ENCODE results near the gene CFAP77.

The CFAP77 gene

GRCh38 chr9:132451276-132451675, 41.3 kb downstream of the CFAP77 start:
- no peak for DNase-seq (ENCODE audit: low read depth in 2 of 2)

GRCh38 chr9:132456241-132456640, 46.2 kb downstream of the CFAP77 start:
- no peak for DNase-seq (ENCODE audit: low read depth in 2 of 2)

GRCh38 chr9:132457504-132458236, 47.7 kb downstream of the CFAP77 start:
- no peak for DNase-seq (ENCODE audit: low read depth in 2 of 2)

GRCh38 chr9:132458432-132458831, 48.4 kb downstream of the CFAP77 start:
- DNase-seq (ENCODE audit: low read depth in 2 of 2) = no peak

- DNase-seq (ENCODE audit: low read depth in 2 of 2) = no peak
Observed at GRCh38 chr9:132459661-132460060, 49.6 kb downstream of the CFAP77 start.

- DNase-seq (ENCODE audit: low read depth in 2 of 2) = no peak
Observed at GRCh38 chr9:132460240-132460639, 50.2 kb downstream of the CFAP77 start.

GRCh38 chr9:132461281-132461896, 51.4 kb downstream of the CFAP77 start:
- no peak for DNase-seq (ENCODE audit: low read depth in 2 of 2)

GRCh38 chr9:132461971-132462370, 52.0 kb downstream of the CFAP77 start:
- DNase-seq (ENCODE audit: low read depth in 2 of 2) = no peak

GRCh38 chr9:132464547-132464946, 54.5 kb downstream of the CFAP77 start:
- DNase-seq (ENCODE audit: low read depth in 2 of 2) = no peak

GRCh38 chr9:132465131-132465635, 55.2 kb downstream of the CFAP77 start:
- no peak for DNase-seq (ENCODE audit: low read depth in 2 of 2)

- no peak for DNase-seq (ENCODE audit: low read depth in 2 of 2)
Observed at GRCh38 chr9:132472199-132472598, 62.2 kb downstream of the CFAP77 start.

GRCh38 chr9:132472599-132472998, 62.6 kb downstream of the CFAP77 start:
- no peak for DNase-seq (ENCODE audit: low read depth in 2 of 2)

GRCh38 chr9:132474253-132474652, 64.2 kb downstream of the CFAP77 start:
- no peak for DNase-seq (ENCODE audit: low read depth in 2 of 2)

- DNase-seq (ENCODE audit: low read depth in 2 of 2) = no peak
Observed at GRCh38 chr9:132478353-132479050, 68.5 kb downstream of the CFAP77 start.

GRCh38 chr9:132479733-132480132, 69.7 kb downstream of the CFAP77 start:
- no peak for DNase-seq (ENCODE audit: low read depth in 2 of 2)

- no peak for DNase-seq (ENCODE audit: low read depth in 2 of 2)
Observed at GRCh38 chr9:132481053-132481849, 71.2 kb downstream of the CFAP77 start.

- DNase-seq (ENCODE audit: low read depth in 2 of 2) = no peak
Observed at GRCh38 chr9:132482196-132482813, 72.3 kb downstream of the CFAP77 start.

GRCh38 chr9:132485393-132485792, 75.4 kb downstream of the CFAP77 start:
- DNase-seq (ENCODE audit: low read depth in 2 of 2) = no peak

- DNase-seq (ENCODE audit: low read depth in 2 of 2) = no peak
Observed at GRCh38 chr9:132486706-132487350, 76.8 kb downstream of the CFAP77 start.

- DNase-seq (ENCODE audit: low read depth in 2 of 2) = no peak
Observed at GRCh38 chr9:132487351-132487791, 77.4 kb downstream of the CFAP77 start.

All from fibroblast of skin of left biceps (primary cell).